ENCODE measurements around the gene LYRM9. TPM values are rescaled to one million over a fixed set of nuclear protein-coding genes. Genes with fewer than 3 reads are reported as not detected.
"Not testable (repeated sequence)": the region's sequence is repeated elsewhere in the genome, so short reads cannot be mapped to it uniquely, and the experiment has no call there.

Gene LYRM9
- total and polyA plus RNA-seq, 5 donors from 2014 or later: 7.5 to 18.4 (median 15.8) TPM

DNA sequence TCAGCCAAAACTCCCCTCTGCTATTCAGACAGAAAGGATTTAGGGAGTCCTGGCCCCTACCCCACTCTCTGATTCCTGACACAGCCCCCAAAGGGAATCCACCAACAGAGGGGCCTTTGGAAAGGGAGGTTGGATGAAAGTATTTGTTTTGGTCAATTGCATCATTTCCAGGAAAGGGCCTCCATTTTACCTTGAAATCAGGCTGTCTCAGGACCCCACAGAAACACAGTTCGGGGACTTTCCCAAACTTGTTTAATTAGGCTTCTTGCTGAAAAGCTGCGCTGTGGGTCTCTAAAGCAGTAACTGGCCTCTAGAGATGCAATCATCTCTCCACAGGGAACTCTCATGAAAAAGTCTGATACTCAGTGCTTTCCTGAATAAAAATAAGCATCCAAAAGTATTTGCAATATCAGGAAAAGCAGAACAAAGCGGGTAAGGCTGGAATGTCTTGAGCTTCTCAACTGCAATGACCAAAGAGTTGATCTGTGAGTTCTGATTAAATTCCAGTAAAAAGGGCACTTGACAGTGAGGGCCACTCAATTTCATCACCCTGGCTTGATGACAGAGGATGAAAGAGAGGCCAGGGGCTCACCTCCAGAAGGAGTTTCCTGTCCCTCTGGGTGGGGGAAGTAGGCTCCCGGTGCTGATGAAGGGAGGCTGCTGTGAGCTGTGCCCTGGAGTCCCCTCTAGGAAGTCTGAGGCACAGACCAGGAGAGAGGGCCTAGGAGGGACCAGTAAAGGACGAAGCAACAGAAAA, 36.3 kb downstream of the LYRM9 start:
- no peaks in the 10 kb centered on the region for H3K36me3 ChIP-seq (ENCODE audit: control insufficient read depth, insufficient read depth, low read length)
- H3K27ac ChIP-seq (ENCODE audit: insufficient read depth, low read length, poor library complexity, severe bottlenecking): no peak overlapping the region
- H3K4me1 Mint-ChIP-seq: no peaks in the 10 kb centered on the region
- no peaks in the 10 kb centered on the region for H3K4me1 ChIP-seq (ENCODE audit: control insufficient read depth, insufficient read depth, low read length, poor library complexity, severe bottlenecking)
- peaks cover 22% of the 10 kb centered on the region for H3K27me3 Mint-ChIP-seq
- DNase-seq (no peak), ATAC-seq (ENCODE audit: low read depth in 2 of 2) (no peak)
- no peaks in the 10 kb centered on the region for H3K9me3 ChIP-seq (ENCODE audit: control insufficient read depth in 2 of 2, low read length in 2 of 2)
- peaks cover 16% of the 10 kb centered on the region for H3K36me3 Mint-ChIP-seq
- H3K9me3 Mint-ChIP-seq: peaks cover 0 to 2% (median 0%) of the 10 kb centered on the region in 7 donors
- no peak overlapping the region for H3K4me3 Mint-ChIP-seq
- H3K27ac Mint-ChIP-seq: no peak overlapping the region
- H3K27me3 ChIP-seq (ENCODE audit: control insufficient read depth, insufficient read depth, low read length): peaks cover 3% of the 10 kb centered on the region
- no peak overlapping the region for H3K4me3 ChIP-seq (ENCODE audit: low read depth, low read length)

DNA sequence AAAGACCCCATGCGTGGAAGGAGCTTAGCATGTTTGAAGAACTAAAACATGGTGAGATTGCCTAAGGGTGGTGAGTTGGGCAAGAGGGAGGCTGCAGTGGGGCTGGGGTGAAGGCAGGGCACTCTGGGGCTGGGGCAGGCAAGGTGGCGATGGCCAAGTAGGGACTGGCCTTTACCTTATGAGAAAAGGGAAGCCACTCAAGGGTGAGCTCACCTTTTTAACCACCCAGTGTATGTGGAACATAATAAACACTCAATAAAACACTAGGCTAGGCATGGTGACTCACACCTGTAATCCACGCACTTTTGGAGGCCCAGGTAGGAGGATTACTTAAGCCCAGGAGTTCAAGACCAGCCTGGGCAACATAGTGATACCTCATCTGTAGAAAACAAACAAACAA, 37.7 kb downstream of the LYRM9 start:
- Histone ChIP-seq H3K4me3 (ENCODE audit: low read depth, low read length) (no peak overlapping the region), H3K36me3 (ENCODE audit: control insufficient read depth, insufficient read depth, low read length) (no peaks in the 10 kb centered on the region), H3K4me1 (ENCODE audit: control insufficient read depth, insufficient read depth, low read length, poor library complexity, severe bottlenecking) (no peaks in the 10 kb centered on the region), H3K27me3 (ENCODE audit: control insufficient read depth, insufficient read depth, low read length) (peaks cover 3% of the 10 kb centered on the region), H3K9me3 (ENCODE audit: control insufficient read depth in 2 of 2, low read length in 2 of 2) (no peaks in the 10 kb centered on the region), H3K27ac (ENCODE audit: insufficient read depth, low read length, poor library complexity, severe bottlenecking) (no peak overlapping the region)
- DNase-seq (no peak), ATAC-seq (ENCODE audit: low read depth in 2 of 2) (no peak)
- peaks cover 30% of the 10 kb centered on the region for H3K27me3 Mint-ChIP-seq
- no peak overlapping the region for H3K4me3 Mint-ChIP-seq
- H3K9me3 Mint-ChIP-seq: peaks cover 0 to 2% (median 0%) of the 10 kb centered on the region in 7 donors
- no peaks in the 10 kb centered on the region for H3K4me1 Mint-ChIP-seq
- no peak overlapping the region for H3K27ac Mint-ChIP-seq
- H3K36me3 Mint-ChIP-seq: peaks cover 13% of the 10 kb centered on the region

DNA sequence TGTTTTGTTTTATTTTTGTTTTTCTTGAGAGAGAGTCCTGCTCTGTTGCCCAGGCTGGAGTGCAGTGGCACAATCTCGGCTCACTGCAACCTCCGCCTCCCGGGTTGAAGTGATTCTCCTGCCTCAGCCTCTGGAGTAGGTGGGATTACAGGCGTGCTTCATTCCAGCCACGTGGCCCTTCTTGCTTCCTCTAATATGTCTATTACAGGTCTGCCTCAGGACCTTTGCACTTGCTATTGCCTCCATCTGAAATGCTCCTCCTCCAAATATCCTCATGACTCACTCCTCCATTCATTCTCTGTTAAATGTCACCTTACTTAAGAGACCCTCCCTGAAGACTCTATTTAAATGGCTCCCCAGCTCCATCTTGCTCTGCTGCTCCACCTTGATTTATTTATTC, 39.0 kb downstream of the LYRM9 start:
- Mint-ChIP-seq H3K36me3 (peaks cover 5% of the 10 kb centered on the region), H3K9me3 (peaks cover 0 to 2% (median 0%) of the 10 kb centered on the region in 7 donors), H3K4me3 (no peak overlapping the region), H3K27me3 (peaks cover 30% of the 10 kb centered on the region), H3K27ac (peak overlapping the region in 1 of 3 donors; percentile 63), H3K4me1 (no peaks in the 10 kb centered on the region)
- no peaks in the 10 kb centered on the region for H3K9me3 ChIP-seq (ENCODE audit: control insufficient read depth in 2 of 2, low read length in 2 of 2)
- no peak overlapping the region for H3K4me3 ChIP-seq (ENCODE audit: low read depth, low read length)
- no peak for ATAC-seq (ENCODE audit: low read depth in 2 of 2)
- no peaks in the 10 kb centered on the region for H3K36me3 ChIP-seq (ENCODE audit: control insufficient read depth, insufficient read depth, low read length)
- H3K27ac ChIP-seq (ENCODE audit: insufficient read depth, low read length, poor library complexity, severe bottlenecking): no peak overlapping the region
- no peak for DNase-seq
- H3K27me3 ChIP-seq (ENCODE audit: control insufficient read depth, insufficient read depth, low read length): no peaks in the 10 kb centered on the region
- H3K4me1 ChIP-seq (ENCODE audit: control insufficient read depth, insufficient read depth, low read length, poor library complexity, severe bottlenecking): no peaks in the 10 kb centered on the region

DNA sequence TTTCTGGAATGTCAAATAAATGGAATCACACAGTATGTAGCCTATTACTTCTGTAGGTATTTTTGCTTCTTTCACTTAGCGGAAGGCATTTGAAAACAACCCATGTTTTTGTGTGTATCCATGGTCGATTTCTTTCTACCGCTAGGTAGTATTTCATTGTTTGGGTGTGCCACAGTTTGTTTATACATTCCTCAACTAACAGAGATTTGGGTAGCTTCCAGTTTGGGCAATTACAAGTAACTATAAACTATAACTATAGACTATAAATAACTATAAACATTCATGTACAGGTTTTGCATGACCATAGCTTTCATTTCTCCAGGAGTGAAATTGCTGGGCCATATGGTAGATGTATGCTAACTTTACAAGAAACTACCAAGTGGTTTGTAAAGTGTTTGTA, 40.1 kb downstream of the LYRM9 start:
- Histone ChIP-seq H3K27me3 (ENCODE audit: control insufficient read depth, insufficient read depth, low read length) (no peaks in the 10 kb centered on the region), H3K36me3 (ENCODE audit: control insufficient read depth, insufficient read depth, low read length) (no peaks in the 10 kb centered on the region), H3K27ac (ENCODE audit: insufficient read depth, low read length, poor library complexity, severe bottlenecking) (no peak overlapping the region), H3K4me1 (ENCODE audit: control insufficient read depth, insufficient read depth, low read length, poor library complexity, severe bottlenecking) (no peaks in the 10 kb centered on the region), H3K4me3 (ENCODE audit: low read depth, low read length) (no peak overlapping the region), H3K9me3 (ENCODE audit: control insufficient read depth in 2 of 2, low read length in 2 of 2) (no peaks in the 10 kb centered on the region)
- Mint-ChIP-seq H3K4me1 (peaks cover 0 to under 1% (median 0%) of the 10 kb centered on the region in 4 donors), H3K4me3 (no peak overlapping the region), H3K27me3 (peaks cover 30% of the 10 kb centered on the region), H3K36me3 (no peaks in the 10 kb centered on the region), H3K9me3 (peaks cover 0 to 2% (median 0%) of the 10 kb centered on the region in 7 donors), H3K27ac (no peak overlapping the region)
- ATAC-seq (ENCODE audit: low read depth in 2 of 2): no peak
- DNase-seq: no peak

DNA sequence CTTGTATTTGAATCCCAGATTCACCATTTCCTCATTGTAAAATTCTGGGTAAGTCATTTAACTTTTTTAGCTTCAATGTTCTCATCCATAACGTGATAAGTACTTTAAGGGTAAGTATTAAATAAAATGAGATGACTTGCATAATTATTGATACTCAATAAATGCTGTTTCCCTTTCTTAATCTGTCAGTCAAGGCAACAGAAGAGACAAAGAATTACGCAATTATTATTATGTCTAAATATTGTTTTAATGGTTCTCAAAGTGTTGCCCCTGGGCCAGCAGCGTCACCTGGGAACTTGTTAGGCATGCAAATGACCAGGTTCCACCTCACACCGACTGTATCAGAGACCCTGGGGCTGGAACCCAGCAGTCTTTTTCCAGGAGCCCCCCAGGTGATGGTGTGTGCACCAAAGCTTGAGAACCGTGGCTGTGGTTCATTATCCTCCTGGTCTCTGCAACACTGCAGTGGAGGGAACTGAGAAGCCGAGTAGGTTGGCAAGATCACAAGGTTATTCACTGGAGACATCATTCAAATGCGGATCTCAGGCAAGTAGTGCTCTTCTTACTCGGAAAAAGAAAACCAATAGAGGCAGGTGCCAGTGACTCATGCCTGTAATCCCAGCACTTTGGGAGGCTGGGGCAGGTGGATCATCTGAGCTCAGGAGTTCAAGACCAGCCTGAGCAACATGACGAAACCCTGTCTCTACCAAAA, 43.5 kb downstream of the LYRM9 start:
- H3K4me3 ChIP-seq (ENCODE audit: low read depth, low read length): no peak overlapping the region
- H3K4me3 Mint-ChIP-seq: no peak overlapping the region
- peaks cover 0 to 2% (median 0%) of the 10 kb centered on the region in 7 donors for H3K9me3 Mint-ChIP-seq
- H3K4me1 Mint-ChIP-seq: peaks cover 8 to 16% (median 14%) of the 10 kb centered on the region in 4 donors
- peaks cover 4% of the 10 kb centered on the region for H3K4me1 ChIP-seq (ENCODE audit: control insufficient read depth, insufficient read depth, low read length, poor library complexity, severe bottlenecking)
- no peaks in the 10 kb centered on the region for H3K36me3 ChIP-seq (ENCODE audit: control insufficient read depth, insufficient read depth, low read length)
- H3K9me3 ChIP-seq (ENCODE audit: control insufficient read depth in 2 of 2, low read length in 2 of 2): no peaks in the 10 kb centered on the region
- H3K36me3 Mint-ChIP-seq: no peaks in the 10 kb centered on the region
- ATAC-seq (ENCODE audit: low read depth in 2 of 2) (no peak), DNase-seq (no peak)
- no peaks in the 10 kb centered on the region for H3K27me3 ChIP-seq (ENCODE audit: control insufficient read depth, insufficient read depth, low read length)
- H3K27ac ChIP-seq (ENCODE audit: insufficient read depth, low read length, poor library complexity, severe bottlenecking): no peak overlapping the region
- no peak overlapping the region for H3K27ac Mint-ChIP-seq
- peaks cover 36% of the 10 kb centered on the region for H3K27me3 Mint-ChIP-seq

DNA sequence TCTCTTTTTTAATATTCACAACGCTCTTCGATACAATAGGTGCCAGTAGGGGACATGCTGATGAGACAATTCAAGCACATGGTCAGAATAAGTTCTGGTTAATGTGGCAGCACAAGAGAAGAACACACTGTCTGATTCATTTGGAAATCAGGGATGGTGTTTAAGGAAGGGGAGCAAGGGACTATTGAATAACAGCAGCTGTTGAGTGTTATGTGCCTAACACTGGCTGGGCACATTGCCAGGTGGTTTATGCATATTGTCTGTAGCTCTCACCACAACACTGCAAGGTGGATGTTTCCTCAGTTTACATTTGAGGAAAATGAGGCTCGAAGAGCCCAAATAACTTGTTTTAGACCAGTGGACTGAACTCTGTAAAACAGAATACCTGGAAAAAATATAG, 44.2 kb downstream of the LYRM9 start:
- no peak overlapping the region for H3K4me3 Mint-ChIP-seq
- peaks cover 31% of the 10 kb centered on the region for H3K27me3 Mint-ChIP-seq
- no peak for DNase-seq
- no peaks in the 10 kb centered on the region for H3K9me3 Mint-ChIP-seq
- no peak overlapping the region for H3K27ac Mint-ChIP-seq
- Histone ChIP-seq H3K27me3 (ENCODE audit: control insufficient read depth, insufficient read depth, low read length) (no peaks in the 10 kb centered on the region), H3K27ac (ENCODE audit: insufficient read depth, low read length, poor library complexity, severe bottlenecking) (no peak overlapping the region), H3K4me1 (ENCODE audit: control insufficient read depth, insufficient read depth, low read length, poor library complexity, severe bottlenecking) (peaks cover 4% of the 10 kb centered on the region), H3K36me3 (ENCODE audit: control insufficient read depth, insufficient read depth, low read length) (no peaks in the 10 kb centered on the region), H3K4me3 (ENCODE audit: low read depth, low read length) (no peak overlapping the region), H3K9me3 (ENCODE audit: control insufficient read depth in 2 of 2, low read length in 2 of 2) (no peaks in the 10 kb centered on the region)
- peaks cover 8 to 16% (median 14%) of the 10 kb centered on the region in 4 donors for H3K4me1 Mint-ChIP-seq
- no peak for ATAC-seq (ENCODE audit: low read depth in 2 of 2)
- H3K36me3 Mint-ChIP-seq: no peaks in the 10 kb centered on the region

DNA sequence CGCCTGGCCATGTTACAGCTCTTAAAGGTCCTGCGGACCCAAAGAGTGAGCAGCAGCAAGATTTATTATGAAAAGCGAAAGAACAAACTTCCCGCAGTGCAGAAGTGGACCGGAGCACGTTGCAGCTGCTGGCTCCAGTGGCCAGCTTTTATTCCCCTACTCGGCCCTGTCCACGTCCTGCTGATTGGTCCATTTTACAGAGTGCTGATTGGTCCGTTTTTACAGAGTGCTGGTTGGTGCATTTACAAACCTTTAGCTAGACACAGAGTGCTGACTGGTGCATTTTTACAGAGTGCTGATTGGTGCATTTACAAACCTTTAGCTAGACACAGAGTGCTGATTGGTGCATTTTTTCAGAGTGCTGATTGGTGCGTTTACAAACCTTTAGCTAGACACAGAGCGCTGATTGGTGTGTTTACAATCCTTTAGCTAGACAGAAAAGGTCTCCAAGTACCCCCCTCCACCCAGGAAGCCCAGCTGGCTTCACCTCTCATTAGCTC, 46.3 kb downstream of the LYRM9 start:
- H3K36me3 ChIP-seq (ENCODE audit: control insufficient read depth, insufficient read depth, low read length); H3K4me1 ChIP-seq (ENCODE audit: control insufficient read depth, insufficient read depth, low read length, poor library complexity, severe bottlenecking); H3K36me3 Mint-ChIP-seq; DNase-seq; H3K27ac ChIP-seq (ENCODE audit: insufficient read depth, low read length, poor library complexity, severe bottlenecking); H3K9me3 Mint-ChIP-seq; ATAC-seq (ENCODE audit: low read depth in 2 of 2); H3K9me3 ChIP-seq (ENCODE audit: control insufficient read depth in 2 of 2, low read length in 2 of 2); H3K27me3 ChIP-seq (ENCODE audit: control insufficient read depth, insufficient read depth, low read length): not testable (repeated sequence)
- Mint-ChIP-seq H3K4me3 (peak overlapping the region; percentile 39 to 87 (median 64)), H3K4me1 (peaks cover 8 to 16% (median 14%) of the 10 kb centered on the region in 4 donors), H3K27ac (peak overlapping the region; percentile 85 to 90 (median 86)), H3K27me3 (peaks cover 14% of the 10 kb centered on the region)
- peak overlapping the region; percentile 56 for H3K4me3 ChIP-seq (ENCODE audit: low read depth, low read length)
